RWPE2 (cell line): ENCODE data around the gene PYCR2.

ENCODE experiments used
- ATAC-seq: fragments of 200-7000 bp; cut with Tn5 transposase; 3 replicates; pipeline ENCODE4 v1.9.1; 2021; ENCODE audit warnings: low read depth
- DNase-seq: peaks from one replicate; pipeline ENCODE4 v3.0.0-alpha.2; 2020; ENCODE audit warnings: low spot score
- H3K27ac ChIP-seq: fragments of 450-650 bp; 2 replicates; pipeline ENCODE4 v1.5.1; 2017; ENCODE audit warnings: mild to moderate bottlenecking; ENCODE audit not compliant: poor library complexity, severe bottlenecking
- H3K27me3 ChIP-seq: fragments of 250-450 bp; sonication (Bioruptor Pico); 2 replicates; pipeline ENCODE4 v1.5.1; 2021; ENCODE audit warnings: mild to moderate bottlenecking, moderate library complexity; ENCODE audit not compliant: insufficient read depth, poor library complexity, severe bottlenecking
- H3K36me3 ChIP-seq: fragments of 250-450 bp; sonication (Bioruptor Pico); 2 replicates; pipeline ENCODE4 v1.5.1; 2020; ENCODE audit warnings: low read depth, mild to moderate bottlenecking, moderate library complexity
- H3K4me1 ChIP-seq: fragments of 250-450 bp; sonication (Bioruptor Pico); 2 replicates; pipeline ENCODE4 v1.5.1; 2021; ENCODE audit warnings: mild to moderate bottlenecking, moderate library complexity; ENCODE audit not compliant: insufficient read depth, poor library complexity, severe bottlenecking
- H3K4me3 ChIP-seq: fragments of 250-450 bp; sonication (Bioruptor Pico); 2 replicates; pipeline ENCODE4 v1.5.1; 2021; ENCODE audit warnings: mild to moderate bottlenecking, moderate library complexity; ENCODE audit not compliant: severe bottlenecking
- H3K9me3 ChIP-seq: fragments of 250-450 bp; sonication (Bioruptor Pico); 2 replicates; pipeline ENCODE4 v1.5.1; 2021; ENCODE audit warnings: mild to moderate bottlenecking, moderate library complexity; ENCODE audit not compliant: severe bottlenecking
- CTCF ChIP-seq: fragments of 450-650 bp; IDR thresholded peaks from one replicate; pipeline ENCODE4 v1.5.1; 2017; ENCODE audit warnings: mild to moderate bottlenecking, moderate library complexity; ENCODE audit not compliant: poor library complexity, severe bottlenecking

The PYCR2 gene

GRCh38 chr1:225944387-225944786 lies 20.3 kb upstream of the PYCR2 start:
- no peak overlapping the region for H3K4me3 ChIP-seq
- no peaks in the 10 kb centered on the region for H3K36me3 ChIP-seq
- no peaks in the 10 kb centered on the region for H3K27me3 ChIP-seq
- no peak for DNase-seq
- H3K9me3 ChIP-seq = no peaks in the 10 kb centered on the region
- H3K27ac ChIP-seq = no peak overlapping the region
- H3K4me1 ChIP-seq = no peaks in the 10 kb centered on the region
- no peak for ATAC-seq
- no peak for TF ChIP-seq CTCF

- H3K4me3 ChIP-seq = no peak overlapping the region
- DNase-seq = no peak
- no peaks in the 10 kb centered on the region for H3K27me3 ChIP-seq
- no peak for ATAC-seq
- H3K9me3 ChIP-seq = no peaks in the 10 kb centered on the region
- TF ChIP-seq CTCF = no peak
- H3K36me3 ChIP-seq = no peaks in the 10 kb centered on the region
- H3K4me1 ChIP-seq = no peaks in the 10 kb centered on the region
- H3K27ac ChIP-seq = no peak overlapping the region
Observed at GRCh38 chr1:225943582-225943981, 19.5 kb upstream of the PYCR2 start.

- ATAC-seq = no peak
Observed at GRCh38 chr1:225942574-225942973, 18.5 kb upstream of the PYCR2 start.

GRCh38 chr1:225941942-225942222 lies 17.8 kb upstream of the PYCR2 start:
- DNase-seq = no peak
- Histone ChIP-seq H3K4me1 (no peaks in the 10 kb centered on the region), H3K9me3 (no peaks in the 10 kb centered on the region), H3K4me3 (no peak overlapping the region), H3K27ac (no peak overlapping the region), H3K27me3 (no peaks in the 10 kb centered on the region), H3K36me3 (no peaks in the 10 kb centered on the region)
- TF ChIP-seq CTCF = no peak
- ATAC-seq = no peak

More at GRCh38 chr1:225942574-225942973, 18.5 kb upstream of the PYCR2 start:
- no peaks in the 10 kb centered on the region for H3K4me1 ChIP-seq
- no peaks in the 10 kb centered on the region for H3K36me3 ChIP-seq
- H3K27me3 ChIP-seq = no peaks in the 10 kb centered on the region
- no peaks in the 10 kb centered on the region for H3K9me3 ChIP-seq
- no peak for DNase-seq
- TF ChIP-seq CTCF = no peak
- no peak overlapping the region for H3K27ac ChIP-seq
- H3K4me3 ChIP-seq = no peak overlapping the region

GRCh38 chr1:225941187-225941941 lies 17.3 kb upstream of the PYCR2 start, which contains the start of gene LEFTY2:
LEFTY2 (minus strand) TSS chr1:225941220; CDS start chr1:225941140, 80 bp downstream.
- Histone ChIP-seq H3K27me3 (no peaks in the 10 kb centered on the region), H3K4me1 (no peaks in the 10 kb centered on the region), H3K36me3 (no peaks in the 10 kb centered on the region), H3K9me3 (no peaks in the 10 kb centered on the region), H3K27ac (no peak within 1 kb of the TSS), H3K4me3 (no peak within 1 kb of the TSS)
- TF ChIP-seq CTCF = no peak
- ATAC-seq (no peak), DNase-seq (no peak)
